AG09319 (cell line): ENCODE data around the gene ATP2C2.
"Not testable (repeated sequence)": the region's sequence is repeated elsewhere in the genome, so short reads cannot be mapped to it uniquely, and the experiment has no call there.

ENCODE experiments used
- DNase-seq: peaks from one replicate; pipeline ENCODE4 v3.0.0-alpha.2; 2010; ENCODE audit warnings: low read depth; ENCODE audit errors: extremely low read depth
- TF ChIP-seq, protein P1 (sequence below): IDR thresholded peaks from 2 replicates; pipeline ENCODE4 v1.5.1; 2011; ENCODE audit warnings: low read depth, mild to moderate bottlenecking, inconsistent platforms, low read length, moderate library complexity

Gene ATP2C2

DNA sequence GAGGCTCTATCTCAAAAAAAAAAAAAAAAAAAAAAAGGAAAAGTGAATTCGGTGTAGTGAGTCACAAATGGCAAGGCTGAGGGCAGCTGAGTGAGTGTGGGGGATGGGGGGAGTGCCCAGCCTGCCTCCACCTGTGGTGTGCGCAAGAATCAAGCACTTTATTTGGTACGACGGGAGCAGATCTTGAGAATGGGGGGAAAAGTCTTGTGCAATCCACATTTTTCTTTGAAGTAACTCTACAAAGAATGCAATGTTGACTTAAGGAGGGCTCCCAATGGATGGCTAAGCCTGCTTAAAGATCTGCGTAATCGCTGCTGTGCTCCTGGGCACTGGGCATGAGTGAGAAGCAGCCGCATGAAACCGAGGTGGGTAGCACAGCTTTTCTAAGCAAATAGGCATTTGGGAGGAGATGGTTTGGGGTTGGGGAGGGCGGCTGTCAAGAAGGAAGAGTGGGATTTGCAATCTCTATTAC, 28.2 kb downstream of the ATP2C2 start:
- no peak for DNase-seq
- TF ChIP-seq, protein P1, sequence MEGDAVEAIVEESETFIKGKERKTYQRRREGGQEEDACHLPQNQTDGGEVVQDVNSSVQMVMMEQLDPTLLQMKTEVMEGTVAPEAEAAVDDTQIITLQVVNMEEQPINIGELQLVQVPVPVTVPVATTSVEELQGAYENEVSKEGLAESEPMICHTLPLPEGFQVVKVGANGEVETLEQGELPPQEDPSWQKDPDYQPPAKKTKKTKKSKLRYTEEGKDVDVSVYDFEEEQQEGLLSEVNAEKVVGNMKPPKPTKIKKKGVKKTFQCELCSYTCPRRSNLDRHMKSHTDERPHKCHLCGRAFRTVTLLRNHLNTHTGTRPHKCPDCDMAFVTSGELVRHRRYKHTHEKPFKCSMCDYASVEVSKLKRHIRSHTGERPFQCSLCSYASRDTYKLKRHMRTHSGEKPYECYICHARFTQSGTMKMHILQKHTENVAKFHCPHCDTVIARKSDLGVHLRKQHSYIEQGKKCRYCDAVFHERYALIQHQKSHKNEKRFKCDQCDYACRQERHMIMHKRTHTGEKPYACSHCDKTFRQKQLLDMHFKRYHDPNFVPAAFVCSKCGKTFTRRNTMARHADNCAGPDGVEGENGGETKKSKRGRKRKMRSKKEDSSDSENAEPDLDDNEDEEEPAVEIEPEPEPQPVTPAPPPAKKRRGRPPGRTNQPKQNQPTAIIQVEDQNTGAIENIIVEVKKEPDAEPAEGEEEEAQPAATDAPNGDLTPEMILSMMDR: no peak

DNA sequence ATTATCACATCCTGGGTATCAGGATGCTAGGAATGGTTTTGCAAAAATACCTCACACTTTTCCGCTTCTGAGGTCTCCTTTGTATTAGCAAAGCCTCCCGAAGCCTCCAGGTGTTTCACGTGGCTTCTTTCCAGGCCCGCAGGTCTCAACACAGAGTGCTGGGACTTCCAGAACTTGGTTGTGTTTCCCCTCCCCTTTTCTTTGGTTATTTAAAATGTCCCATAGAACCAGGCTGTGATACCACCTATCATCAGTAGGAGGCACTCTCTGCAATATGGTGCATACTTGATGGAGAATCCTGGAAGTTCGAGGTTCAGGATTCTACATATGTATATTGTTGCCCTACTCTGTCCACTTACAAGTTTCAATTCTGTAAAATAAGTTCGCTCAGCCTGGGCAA, 28.8 kb downstream of the ATP2C2 start:
- TF ChIP-seq, protein P1: no peak; the same call in 1 of the 2 replicates
- no peak for DNase-seq

DNA sequence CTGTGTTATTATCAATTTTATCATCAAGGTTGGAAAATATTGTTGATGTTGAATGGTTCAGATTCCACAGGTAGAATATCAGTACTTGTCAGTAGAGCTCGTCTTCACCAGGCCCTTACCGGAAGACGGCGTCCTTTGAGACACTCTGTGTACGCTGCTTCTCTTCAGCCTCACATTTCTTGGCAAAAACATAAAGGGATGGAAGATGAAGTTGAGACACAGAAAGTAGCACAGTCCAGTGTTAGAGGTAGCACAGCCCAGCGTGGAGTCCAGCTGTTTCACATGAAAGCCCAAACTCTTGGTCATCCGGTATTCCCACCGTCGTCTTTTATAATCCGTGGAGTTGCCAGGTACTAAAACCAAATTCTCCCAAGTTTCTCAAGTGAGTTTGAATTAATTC, 30.4 kb downstream of the ATP2C2 start:
- TF ChIP-seq, protein P1: no peak

DNA sequence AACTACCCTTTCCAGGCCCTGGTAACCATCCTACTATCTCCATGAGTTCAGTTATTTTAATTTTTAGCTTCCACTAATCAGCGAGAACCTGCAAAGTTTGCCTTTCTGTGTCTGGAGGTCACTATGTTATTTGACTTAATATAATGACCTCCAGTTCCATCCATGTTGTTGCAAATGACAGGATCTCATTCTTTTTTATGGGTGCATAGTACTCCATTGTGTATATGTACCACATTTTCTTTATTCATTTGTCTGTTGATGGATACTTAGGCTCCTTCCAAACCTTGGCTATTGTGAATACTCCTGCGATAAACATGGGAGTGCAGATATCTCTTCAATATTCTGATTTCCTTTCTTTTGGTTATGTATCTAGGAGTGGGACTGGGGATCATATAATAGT, 31.6 kb downstream of the ATP2C2 start:
- DNase-seq: not testable (repeated sequence)

More for the DNA sequence above, 30.4 kb downstream of the ATP2C2 start:
- no peak for DNase-seq

DNA sequence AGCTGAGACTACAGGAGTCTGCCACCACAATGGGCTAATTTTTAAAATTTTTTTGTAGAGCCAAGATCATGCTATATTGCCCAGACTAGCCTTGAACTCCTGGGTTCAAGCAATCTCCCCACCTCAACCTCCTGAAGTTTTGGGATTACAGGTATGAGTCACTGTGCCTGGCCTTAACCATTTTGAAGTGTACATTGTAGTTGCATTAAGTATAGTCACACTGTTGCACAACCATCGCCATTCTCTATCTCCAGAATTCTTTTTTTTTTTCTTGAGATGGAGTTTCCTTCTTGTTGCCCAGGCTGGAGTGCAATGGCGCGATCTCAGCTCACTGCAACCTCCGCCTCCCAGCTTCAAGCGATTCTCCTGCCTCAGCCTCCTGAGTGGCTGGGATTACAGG, 35.1 kb downstream of the ATP2C2 start:
- DNase-seq: not testable (repeated sequence)

DNA sequence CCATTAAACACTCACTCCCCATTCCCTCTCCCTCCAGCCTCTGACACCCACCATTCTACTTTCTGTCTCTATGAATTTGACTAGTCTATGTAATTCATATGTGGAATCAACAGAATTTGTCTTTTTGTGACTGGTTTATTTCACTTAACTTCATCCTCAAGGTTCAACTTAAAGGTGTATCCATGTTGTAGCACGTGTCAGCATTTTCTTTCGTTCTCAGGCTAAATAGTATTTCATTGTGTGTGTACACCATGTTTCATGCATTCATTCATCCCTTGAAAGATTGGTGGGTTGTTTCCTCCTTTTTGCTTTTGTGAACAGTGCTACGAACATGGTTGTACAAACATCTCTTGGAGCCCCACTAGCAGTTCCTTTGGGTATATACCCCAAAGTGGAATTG, 36.0 kb downstream of the ATP2C2 start:
- TF ChIP-seq, protein P1: no peak
- DNase-seq: no peak

DNA sequence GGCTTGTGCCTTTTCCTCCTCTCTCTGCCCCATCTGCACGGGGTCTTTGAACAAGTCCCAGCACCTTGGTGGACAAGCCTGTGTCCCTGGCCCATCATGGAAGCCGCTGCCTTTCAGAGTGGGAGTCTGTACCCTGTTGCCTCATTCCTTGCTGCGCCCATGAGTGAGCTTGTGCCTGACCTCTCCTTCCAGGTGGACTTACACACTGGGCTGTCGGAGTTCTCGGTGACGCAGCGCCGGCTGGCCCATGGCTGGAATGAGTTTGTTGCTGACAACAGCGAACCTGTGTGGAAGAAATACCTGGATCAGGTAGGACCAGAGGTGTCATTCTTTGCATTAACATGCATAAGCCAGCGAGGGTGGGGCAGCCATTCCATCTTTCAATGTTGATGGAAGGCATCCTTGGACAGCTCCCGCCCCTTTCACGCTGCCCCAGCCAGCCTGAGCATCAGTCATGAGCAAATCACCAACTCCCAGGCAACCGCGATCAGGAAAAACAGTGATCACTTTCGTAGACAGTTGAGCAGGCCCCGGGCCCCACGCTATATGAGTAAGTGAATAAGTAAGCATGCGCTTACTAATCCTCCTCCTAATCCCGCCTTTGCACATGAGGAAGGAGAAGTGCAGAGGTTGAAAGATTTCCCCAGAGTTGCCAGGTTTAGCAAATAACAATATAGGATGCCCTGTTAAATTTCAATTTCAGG, 36.8 kb downstream of the ATP2C2 start:
- DNase-seq: no peak

GRCh38 chr16:84406006-84406963, 37.9 kb downstream of the ATP2C2 start:
- TF ChIP-seq, protein P1: no peak

More for the DNA sequence above, 36.8 kb downstream of the ATP2C2 start:
- TF ChIP-seq, protein P1: no peak

More at GRCh38 chr16:84406006-84406963, 37.9 kb downstream of the ATP2C2 start:
- no peak for DNase-seq
